ENCODE measurements around the gene HNRNPF.
"Not testable (repeated sequence)": the region's sequence is repeated elsewhere in the genome, so short reads cannot be mapped to it uniquely, and the experiment has no call there.

HNRNPF gene

GRCh38 chr10:43402176-43402575 is 6.8 kb downstream of the HNRNPF start:
- DNase-seq (ENCODE audit: low read depth, low spot score), result no peak
- H3K4me3 ChIP-seq (ENCODE audit: low read length), result no peak overlapping the region

DNA sequence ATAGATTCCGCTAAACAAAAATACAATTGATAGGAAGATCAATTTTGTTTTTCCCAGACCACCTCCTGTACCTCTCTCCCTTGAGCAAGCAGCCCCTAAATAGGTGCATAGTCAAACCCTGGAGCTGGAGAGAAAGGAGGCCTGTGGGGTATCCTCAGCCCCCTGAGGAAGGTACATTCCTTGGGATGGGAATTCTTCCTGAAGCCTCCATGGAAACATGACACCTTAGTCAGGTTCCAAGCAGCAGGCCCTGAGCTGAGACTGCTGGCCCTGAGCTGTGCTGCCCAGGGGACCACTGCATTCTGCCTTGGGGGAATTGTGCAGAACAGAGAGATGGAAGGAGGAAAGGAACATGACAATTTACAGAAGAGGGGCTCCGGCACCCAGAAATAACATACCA is 7.4 kb downstream of the HNRNPF start:
- no peak for DNase-seq (ENCODE audit: low read depth, low spot score)
- H3K4me3 ChIP-seq (ENCODE audit: low read length), result no peak overlapping the region

DNA sequence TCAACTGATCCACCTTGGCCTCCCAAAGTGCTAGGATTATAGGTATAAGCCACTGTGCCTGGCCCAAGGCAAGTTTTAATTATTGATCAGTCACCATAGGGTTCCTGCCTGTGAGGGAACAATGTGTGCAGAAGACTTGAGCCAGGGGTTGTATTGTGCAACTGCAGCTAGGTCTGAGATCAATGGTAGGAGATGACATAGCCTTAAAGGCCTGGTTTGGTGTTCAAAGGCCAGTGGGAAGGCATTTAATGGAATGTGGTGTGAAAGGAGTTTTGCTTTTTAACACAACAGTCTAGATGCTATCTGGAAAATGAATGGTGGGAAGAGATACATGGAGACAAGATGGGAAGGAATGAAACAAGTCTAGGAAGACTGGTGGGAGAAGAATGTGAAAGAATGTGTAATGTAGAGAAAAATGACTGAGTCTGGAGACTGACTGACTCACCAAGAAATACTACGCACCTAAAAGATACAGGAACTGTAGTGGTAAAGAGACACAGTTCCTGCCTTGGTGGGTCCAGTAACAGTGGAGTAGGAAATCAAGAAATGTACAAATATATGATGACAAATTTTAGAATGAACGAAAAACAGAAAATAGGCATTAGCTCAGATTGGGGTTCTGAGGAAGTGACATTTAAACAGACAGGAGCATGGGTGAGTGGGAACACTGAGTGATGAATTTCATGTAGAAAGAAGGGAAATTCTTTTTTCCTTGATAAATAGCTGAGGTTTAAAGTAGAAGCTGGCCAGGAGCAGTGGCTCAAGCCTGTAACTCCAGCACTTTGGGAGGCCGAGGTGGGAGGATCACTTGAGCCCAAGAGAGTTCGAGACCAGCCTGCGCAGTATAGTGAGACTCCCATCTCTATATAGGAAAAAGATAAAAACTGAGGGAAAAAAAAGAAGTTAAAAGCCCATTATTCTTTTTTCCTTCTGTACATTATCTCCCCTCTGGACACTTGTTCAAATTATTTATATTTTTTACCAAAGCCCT is 9.4 kb downstream of the HNRNPF start:
- no peak overlapping the region for H3K4me3 ChIP-seq (ENCODE audit: low read length)
- no peak for DNase-seq (ENCODE audit: low read depth, low spot score)

DNA sequence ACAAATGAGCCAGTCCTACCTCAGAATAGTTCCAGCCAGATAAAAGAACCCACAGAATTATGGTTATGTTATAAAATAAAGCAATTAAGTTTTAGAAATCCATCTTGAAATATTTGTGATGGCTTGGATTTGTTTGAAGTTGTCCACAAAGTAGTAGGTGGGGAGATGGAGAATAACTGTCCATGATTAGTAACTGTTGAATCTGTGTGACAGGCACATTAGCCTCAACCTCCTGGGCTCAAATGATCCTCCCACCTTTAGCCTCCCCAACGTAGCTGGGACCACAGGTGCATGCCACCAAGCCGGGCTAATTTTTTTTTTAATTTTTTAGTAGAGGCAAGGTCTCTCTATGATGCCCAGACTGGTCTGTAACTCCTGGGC is 10.1 kb downstream of the HNRNPF start:
- DNase-seq (ENCODE audit: low read depth, low spot score), result no peak
- H3K4me3 ChIP-seq (ENCODE audit: low read length), result peak overlapping the region; percentile 63; the same call in 1 of the 2 replicates

- peak overlapping the region; percentile 63 for H3K4me3 ChIP-seq (ENCODE audit: low read length)
- peak; percentile 87 for DNase-seq (ENCODE audit: low read depth, low spot score)
Observed at GRCh38 chr10:43396928-43397624, 11.9 kb downstream of the HNRNPF start.

DNA sequence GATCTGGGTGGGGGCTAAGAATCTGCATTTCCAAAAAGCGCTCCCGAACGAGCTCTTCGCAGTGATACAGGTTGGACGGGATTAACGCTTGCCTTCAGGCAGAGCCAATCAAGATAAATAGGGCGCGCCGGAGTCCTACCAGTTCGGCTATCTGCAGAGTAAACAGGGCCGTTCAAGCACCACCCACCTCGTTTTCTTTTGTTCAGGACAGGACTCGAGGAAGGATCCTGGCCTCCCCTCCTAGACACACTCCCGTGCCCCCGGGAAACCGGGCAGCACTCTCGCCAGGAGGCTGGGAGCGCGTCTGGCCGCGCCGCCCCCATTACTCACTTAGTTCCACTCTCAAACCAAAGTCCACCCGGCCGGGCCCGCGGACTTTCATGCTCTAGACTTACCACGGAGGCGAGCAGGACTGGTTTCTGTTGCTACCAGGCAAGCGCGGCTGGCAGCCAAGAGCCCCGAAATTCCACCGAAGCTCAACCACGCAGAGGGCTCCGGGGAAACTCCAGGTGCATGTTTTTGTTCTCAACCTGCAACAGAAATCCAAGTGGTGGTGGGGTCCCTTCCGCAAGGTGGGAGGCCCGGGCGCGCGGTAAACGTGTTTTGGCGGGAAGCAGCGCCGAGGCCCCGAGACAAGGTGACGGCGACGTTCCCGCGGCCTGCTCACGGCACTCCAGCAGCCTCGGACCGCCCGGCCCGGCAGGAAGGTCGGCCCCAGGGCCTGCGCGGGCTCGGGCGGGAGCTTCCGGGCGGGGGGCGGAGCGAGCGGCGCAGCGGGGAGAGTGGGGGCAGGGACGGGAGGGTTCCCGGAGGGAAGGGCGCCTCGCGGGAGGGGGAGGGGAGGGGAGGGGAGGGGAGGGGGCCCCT is 12.7 kb downstream of the HNRNPF start:
- H3K4me3 ChIP-seq (ENCODE audit: low read length), result peak overlapping the region; percentile 87
- DNase-seq (ENCODE audit: low read depth, low spot score), result peak; percentile 64

- DNase-seq (ENCODE audit: low read depth, low spot score), result no peak
- peak overlapping the region; percentile 87 for H3K4me3 ChIP-seq (ENCODE audit: low read length)
Observed at GRCh38 chr10:43395571-43396060, 13.4 kb downstream of the HNRNPF start.

- peak overlapping the region; percentile 87 for H3K4me3 ChIP-seq (ENCODE audit: low read length)
- DNase-seq (ENCODE audit: low read depth, low spot score), result no peak
Observed at GRCh38 chr10:43394868-43395267, 14.1 kb downstream of the HNRNPF start.

GRCh38 chr10:43393606-43394360 is 15.2 kb downstream of the HNRNPF start:
- no peak overlapping the region for H3K4me3 ChIP-seq (ENCODE audit: low read length)

DNA sequence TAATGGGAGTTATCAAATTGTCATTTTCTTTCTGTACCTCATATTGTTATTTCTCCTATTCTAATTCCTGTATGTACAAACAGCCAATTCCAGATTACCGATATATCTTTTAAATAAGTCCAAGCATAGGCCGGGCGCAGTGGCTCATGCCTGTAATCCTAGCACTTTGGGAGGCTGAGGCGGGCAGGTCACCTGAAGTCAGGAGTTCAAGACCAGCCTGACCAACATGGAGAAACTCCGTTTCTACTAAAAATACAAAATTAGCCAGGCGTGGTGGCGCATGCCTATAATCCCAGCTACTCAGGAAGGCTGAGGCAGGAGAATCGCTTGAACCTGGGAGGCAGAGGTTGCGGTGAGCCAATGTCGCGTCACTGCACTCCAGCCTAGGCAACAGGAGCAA is 15.8 kb downstream of the HNRNPF start:
- not testable (repeated sequence) for DNase-seq (ENCODE audit: low read depth, low spot score); H3K4me3 ChIP-seq (ENCODE audit: low read length)

More at GRCh38 chr10:43393606-43394360, 15.2 kb downstream of the HNRNPF start:
- DNase-seq (ENCODE audit: low read depth, low spot score), result no peak

GRCh38 chr10:43392748-43393147 is 16.2 kb downstream of the HNRNPF start:
- no peak overlapping the region for H3K4me3 ChIP-seq (ENCODE audit: low read length)
- no peak for DNase-seq (ENCODE audit: low read depth, low spot score)

- DNase-seq (ENCODE audit: low read depth, low spot score), result no peak
- no peak overlapping the region for H3K4me3 ChIP-seq (ENCODE audit: low read length)
Observed at GRCh38 chr10:43391496-43391895, 17.5 kb downstream of the HNRNPF start.

DNA sequence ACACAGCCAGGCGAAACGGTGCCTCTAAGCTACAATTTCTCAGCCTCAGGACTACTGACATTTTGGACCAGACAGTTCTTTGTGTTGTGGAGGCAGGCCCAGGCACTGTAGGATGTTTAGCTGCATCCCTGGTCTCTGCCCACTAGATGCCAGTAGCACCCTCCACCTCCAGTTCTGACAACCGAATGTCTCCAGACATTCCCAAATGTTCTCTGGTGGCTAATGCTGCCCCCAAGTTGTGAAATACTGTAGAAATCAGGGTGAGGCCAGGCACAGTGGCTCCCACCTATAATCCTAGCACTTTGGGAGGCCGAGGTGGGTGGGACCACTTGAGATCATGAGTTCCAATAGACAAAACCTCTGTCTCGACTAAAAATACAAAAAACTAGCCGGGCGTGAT is 18.2 kb downstream of the HNRNPF start:
- H3K4me3 ChIP-seq (ENCODE audit: low read length), result no peak overlapping the region
- DNase-seq (ENCODE audit: low read depth, low spot score), result no peak

DNA sequence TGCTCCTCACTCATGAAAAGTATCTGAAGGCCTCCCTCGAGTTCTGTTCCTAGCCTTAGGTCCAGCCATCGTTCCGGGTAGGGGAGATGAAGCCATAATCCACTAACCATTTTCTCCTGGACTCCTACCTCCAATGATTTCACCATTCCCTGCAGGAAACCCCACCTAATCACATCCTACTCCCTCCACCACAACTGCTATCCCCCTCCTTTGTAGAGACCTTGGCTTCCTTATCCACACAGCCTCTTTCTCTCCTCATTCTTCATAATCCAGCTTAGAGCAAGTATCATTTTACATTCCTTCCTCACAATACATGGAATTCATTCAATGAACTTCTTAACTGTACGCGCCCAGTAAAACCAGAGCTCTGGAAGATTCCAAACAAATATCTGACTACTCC is 18.7 kb downstream of the HNRNPF start:
- no peak overlapping the region for H3K4me3 ChIP-seq (ENCODE audit: low read length)
- DNase-seq (ENCODE audit: low read depth, low spot score), result no peak

- no peak overlapping the region for H3K4me3 ChIP-seq (ENCODE audit: low read length)
- DNase-seq (ENCODE audit: low read depth, low spot score), result no peak
Observed at GRCh38 chr10:43389867-43390266, 19.1 kb downstream of the HNRNPF start.

GRCh38 chr10:43387678-43388032 is 21.3 kb downstream of the HNRNPF start:
- H3K4me3 ChIP-seq (ENCODE audit: low read length), result no peak overlapping the region
- no peak for DNase-seq (ENCODE audit: low read depth, low spot score)

- DNase-seq (ENCODE audit: low read depth, low spot score), result no peak
- no peak overlapping the region for H3K4me3 ChIP-seq (ENCODE audit: low read length)
Observed at GRCh38 chr10:43386981-43387677, 21.9 kb downstream of the HNRNPF start.

DNA sequence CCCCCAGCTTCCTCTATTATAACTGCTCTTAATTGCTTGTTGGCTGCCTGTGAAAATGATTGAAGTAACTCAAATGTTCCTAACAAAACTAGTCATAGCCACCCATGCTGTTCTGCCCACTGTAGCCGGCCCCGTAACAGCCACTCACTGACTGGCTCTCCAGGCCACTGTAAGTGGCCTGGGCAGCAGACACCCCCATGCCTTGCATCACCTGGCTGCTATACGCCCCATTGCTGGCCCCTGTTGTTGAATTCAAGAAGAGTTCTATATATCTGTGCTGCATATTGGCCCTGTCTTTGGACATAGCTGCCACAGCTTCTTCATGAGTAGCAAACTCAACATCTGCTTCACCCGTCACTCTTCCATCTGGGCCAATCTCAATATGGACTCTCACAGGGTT is 22.4 kb downstream of the HNRNPF start:
- H3K4me3 ChIP-seq (ENCODE audit: low read length), result no peak overlapping the region
- DNase-seq (ENCODE audit: low read depth, low spot score), result no peak
